ENCODE data around the gene SND1.

- TF ChIP-seq ZNF174 (tag by site-specific recombination; IDR thresholded peaks at IDR 0.05) = no peak
- no peak for TF ChIP-seq CTCF (tag by site-specific recombination; IDR thresholded peaks at IDR 0.05)
- no peak for TF ChIP-seq ZNF76 (tag by site-specific recombination; IDR thresholded peaks at IDR 0.05; ENCODE audit: borderline replicate concordance, low read depth)
- no peak for TF ChIP-seq ZBTB1 (tag by site-specific recombination; IDR thresholded peaks at IDR 0.05)
- TF ChIP-seq ZBTB26 (tag by site-specific recombination; optimal IDR thresholded peaks at IDR 0.05) = no peak
- TF ChIP-seq ZNF24 (tag by site-specific recombination; IDR thresholded peaks at IDR 0.05) = no peak
- no peak for TF ChIP-seq MEIS1 (CRISPR knock-in tag; IDR thresholded peaks at IDR 0.05; ENCODE audit: borderline replicate concordance)
- TF ChIP-seq TRIM28 (IDR thresholded peaks at IDR 0.05; ENCODE audit: borderline replicate concordance, low read length) = no peak
- no peak for TF ChIP-seq REST (tag by site-specific recombination; IDR thresholded peaks at IDR 0.05)
Measured at GRCh38 chr7:128106821-128107220, 454.8 kb downstream of the SND1 start.
